Testis (tissue), 2 donors: ENCODE measurements around the gene ADCY2.

Experiments
- CTCF ChIP-seq, 3 experiments: fragments of 450-650 bp in 2 of 3; fragments of 200-600 bp in 1 of 3; sonication (generic) in 1 of 3; IDR thresholded peaks; one replicate each; pipeline ENCODE4 v1.5.1; 2016 to 2019; ENCODE audit warnings: antibody characterized with exemption in 3 of 3, mild to moderate bottlenecking in 2 of 3, moderate library complexity in 1 of 3
- POLR2A ChIP-seq: fragments of 450-650 bp; IDR thresholded peaks from one replicate; pipeline ENCODE4 v1.6.1; 2017; ENCODE audit warnings: antibody characterized with exemption, mild to moderate bottlenecking, moderate library complexity

- TF ChIP-seq CTCF (IDR thresholded peaks at IDR 0.05), result no peak
- no peak for TF ChIP-seq POLR2A
Observed at GRCh38 chr5:7616897-7617296, 221.0 kb downstream of the ADCY2 start.
